Neuronal stem cell (in vitro differentiated cells): ENCODE data around the gene SMIM35.

Source experiments
- DNase-seq: peaks from one replicate; pipeline ENCODE4 v3.0.0-alpha.2; 2013; ENCODE audit warnings: low spot score
- H2AFZ ChIP-seq: one replicate; pipeline ENCODE4 v1.6.1; 2013; ENCODE audit warnings: mild to moderate bottlenecking, low read length, inconsistent platforms
- H2AK5ac ChIP-seq: 2 replicates; pipeline ENCODE4 v1.6.1; 2013; ENCODE audit warnings: low read depth, mild to moderate bottlenecking, inconsistent platforms, low read length, moderate library complexity, mixed read lengths
- H2BK120ac ChIP-seq: 2 replicates; pipeline ENCODE4 v1.6.1; 2013; ENCODE audit warnings: low read depth, mild to moderate bottlenecking, inconsistent platforms, low read length, moderate library complexity, mixed read lengths
- H2BK12ac ChIP-seq: one replicate; pipeline ENCODE4 v1.6.1; 2013; ENCODE audit warnings: low read length, inconsistent platforms
- H2BK15ac ChIP-seq: 2 replicates; pipeline ENCODE4 v1.6.1; 2013; ENCODE audit warnings: mild to moderate bottlenecking, low read length, inconsistent platforms, mixed read lengths
- H2BK5ac ChIP-seq: one replicate; pipeline ENCODE4 v1.6.1; 2013; ENCODE audit warnings: inconsistent platforms, mild to moderate bottlenecking, low read length, moderate library complexity
- H3K14ac ChIP-seq: one replicate; pipeline ENCODE4 v1.6.1; 2013; ENCODE audit warnings: low read length, inconsistent platforms
- H3K18ac ChIP-seq: 2 replicates; pipeline ENCODE4 v1.6.1; 2013; ENCODE audit warnings: low read length, inconsistent platforms
- H3K23ac ChIP-seq: 2 replicates; pipeline ENCODE4 v1.6.1; 2013; ENCODE audit warnings: low read depth, mild to moderate bottlenecking, mixed read lengths, low read length, inconsistent platforms; ENCODE audit not compliant: poor library complexity
- H3K27ac ChIP-seq: replicated peaks from 3 replicates; pipeline ENCODE4 v1.5.1; 2013; ENCODE audit warnings: low read length, inconsistent platforms
- H3K27me3 ChIP-seq, 3 experiments: 2 replicates each; pipeline ENCODE4 v1.6.1; 2013; ENCODE audit warnings: low read length in 3 of 3, mild to moderate bottlenecking in 2 of 3, inconsistent platforms in 1 of 3, low read depth in 1 of 3, mixed read lengths in 1 of 3, moderate library complexity in 1 of 3; ENCODE audit not compliant: control insufficient read depth in 3 of 3, insufficient read depth in 3 of 3
- H3K36me3 ChIP-seq, 2 donors: replicated peaks in 1 of 2; 2 replicates each; pipeline ENCODE4 v1.6.1; 2013; ENCODE audit warnings: low read length in 2 of 2; ENCODE audit not compliant: control insufficient read depth in 2 of 2, insufficient read depth in 2 of 2
- H3K4ac ChIP-seq: 2 replicates; pipeline ENCODE4 v1.6.1; 2013; ENCODE audit warnings: inconsistent platforms, mild to moderate bottlenecking, low read length, moderate library complexity
- H3K4me1 ChIP-seq, 2 donors: 1 replicate in 1 of 2; 2 replicates in 1 of 2; pipeline ENCODE4 v1.6.1; 2013; ENCODE audit warnings: low read length in 2 of 2, low read depth in 1 of 2; ENCODE audit not compliant: control insufficient read depth in 2 of 2, insufficient read depth in 1 of 2
- H3K4me2 ChIP-seq: one replicate; pipeline ENCODE4 v1.6.1; 2013; ENCODE audit warnings: mild to moderate bottlenecking, low read length, inconsistent platforms; ENCODE audit not compliant: insufficient read depth, poor library complexity, severe bottlenecking
- H3K4me3 ChIP-seq, 2 donors: 2 replicates each; pipeline ENCODE4 v1.5.1; 2013; ENCODE audit warnings: low read length in 2 of 2, mild to moderate bottlenecking in 2 of 2, inconsistent platforms in 1 of 2, moderate library complexity in 1 of 2
- H3K79me1 ChIP-seq: one replicate; pipeline ENCODE4 v1.6.1; 2013; ENCODE audit warnings: low read depth, mild to moderate bottlenecking, inconsistent platforms, low read length, moderate library complexity
- H3K9ac ChIP-seq: one replicate; pipeline ENCODE4 v1.6.1; 2013; ENCODE audit warnings: mild to moderate bottlenecking, low read depth, low read length, inconsistent platforms; ENCODE audit not compliant: poor library complexity
- H3K9me3 ChIP-seq, 2 donors: replicated peaks in 1 of 2; 2 replicates each; pipeline versions ENCODE3 to v1.6.1; 2013; ENCODE audit warnings: low read length in 2 of 2, mild to moderate bottlenecking in 2 of 2, inconsistent platforms in 1 of 2, low read depth in 1 of 2, mixed read lengths in 1 of 2, moderate library complexity in 1 of 2; ENCODE audit not compliant: control insufficient read depth in 2 of 2, insufficient read depth in 1 of 2
- H4K8ac ChIP-seq: one replicate; pipeline ENCODE4 v1.6.1; 2013; ENCODE audit warnings: low read depth, mild to moderate bottlenecking, inconsistent platforms, low read length, moderate library complexity
- H4K91ac ChIP-seq: one replicate; pipeline ENCODE4 v1.6.1; 2013; ENCODE audit warnings: low read length, low read depth, mild to moderate bottlenecking, inconsistent platforms; ENCODE audit not compliant: poor library complexity
- WGBS, 2 donors: extraction: QIAGEN DNeasy Blood & Tissue Kit; methylation state at CpG; one replicate each; pipeline ENCODE4 v1.1.7; 2013; ENCODE audit warnings: missing lambda C conversion rate in 2 of 2, mixed read lengths in 1 of 2; ENCODE audit not compliant: insufficient read length in 2 of 2, insufficient replicate concordance in 1 of 2; ENCODE audit errors: extremely low coverage in 2 of 2; 5-methylcytosine and 5-hydroxymethylcytosine counted together

The SMIM35 gene

DNA sequence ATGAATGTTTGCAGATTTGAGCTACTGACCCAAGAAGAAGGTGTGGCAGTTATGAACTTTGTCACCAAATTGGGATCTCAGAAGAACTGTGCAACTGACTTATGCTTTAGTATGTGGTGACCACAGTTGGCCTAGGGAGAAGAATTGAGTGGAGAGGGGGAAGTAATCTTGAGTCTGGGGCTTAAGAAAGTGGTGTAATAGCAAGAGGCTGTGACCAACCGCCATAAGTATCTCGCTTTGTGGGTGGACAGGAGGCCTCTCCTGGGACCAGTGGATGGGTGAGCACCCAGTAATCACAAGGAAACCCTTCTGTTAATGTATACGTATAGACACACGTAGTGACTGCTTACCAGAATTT is 113.3 kb downstream of the SMIM35 start:
- H3K36me3 ChIP-seq, result no peaks in the 10 kb centered on the region
- no peak overlapping the region for H3K23ac ChIP-seq
- no peaks in the 10 kb centered on the region for H3K79me1 ChIP-seq
- no peak for DNase-seq
- no peak overlapping the region for H4K8ac ChIP-seq
- no peak overlapping the region for H3K9ac ChIP-seq
- H3K4ac ChIP-seq, result no peak overlapping the region
- H2AK5ac ChIP-seq, result no peak overlapping the region
- H3K27me3 ChIP-seq, result peaks cover 0 to 7% (median 0%) of the 10 kb centered on the region in 3 experiments
- no peaks in the 10 kb centered on the region for H3K9me3 ChIP-seq
- H3K27ac ChIP-seq, result no peak overlapping the region
- no peak overlapping the region for H3K4me3 ChIP-seq
- H2BK5ac ChIP-seq, result no peak overlapping the region
- no peak overlapping the region for H4K91ac ChIP-seq
- WGBS, 2 donors, result no CpG with 5 or more reads among the region's 4 CpGs
- H2BK120ac ChIP-seq, result no peak overlapping the region
- H3K4me2 ChIP-seq, result no peak overlapping the region
- H2BK12ac ChIP-seq, result no peak overlapping the region
- H2BK15ac ChIP-seq, result no peak overlapping the region
- no peak overlapping the region for H3K14ac ChIP-seq
- H3K18ac ChIP-seq, result no peak overlapping the region
- H3K4me1 ChIP-seq, result peaks cover 0 to 2% of the 10 kb centered on the region in 2 donors
- H2AFZ ChIP-seq, result no peak overlapping the region

DNA sequence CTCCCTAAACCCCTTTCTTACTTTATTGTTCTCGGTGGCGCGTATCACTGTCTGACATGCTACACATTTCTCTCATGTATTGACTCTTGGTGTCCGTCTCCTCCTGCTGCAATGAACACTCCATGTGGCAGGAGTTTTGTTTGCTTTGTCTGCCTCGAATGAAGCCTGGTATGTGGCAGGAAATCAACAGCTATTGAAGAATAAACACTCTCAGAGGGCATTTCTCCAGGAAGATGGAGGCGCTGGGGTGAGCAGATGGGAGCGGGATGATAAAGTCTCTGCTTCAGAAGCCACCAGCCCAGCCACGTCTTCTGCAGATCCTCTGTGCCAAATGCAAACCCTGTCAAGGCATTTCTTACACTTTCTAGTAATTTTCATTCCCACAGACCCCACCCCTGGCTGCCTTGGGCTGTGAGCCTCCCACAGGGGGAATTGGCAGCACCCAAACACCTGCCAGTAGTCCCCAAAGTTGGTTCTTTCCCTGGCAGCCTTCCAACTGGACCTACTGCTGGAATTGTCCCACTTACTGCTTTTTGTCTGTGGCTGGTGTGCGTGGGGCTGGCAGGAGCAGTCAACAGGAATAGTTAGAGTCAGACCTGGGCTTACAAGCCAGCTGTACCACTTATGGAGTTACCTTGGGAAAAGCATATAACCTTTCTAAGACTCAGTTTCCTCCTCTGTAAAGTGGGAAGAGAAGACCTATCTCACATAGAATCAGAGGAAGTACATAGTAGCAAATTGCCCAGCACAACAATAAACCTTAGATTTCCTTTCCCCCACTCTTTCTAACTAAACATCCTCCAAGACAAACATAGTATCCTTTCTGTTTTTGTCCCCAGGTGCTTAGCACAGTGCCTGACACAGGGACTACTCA is 113.9 kb downstream of the SMIM35 start:
- Histone ChIP-seq H2BK15ac (no peak overlapping the region), H2BK120ac (no peak overlapping the region), H4K8ac (no peak overlapping the region), H2AK5ac (no peak overlapping the region), H2BK5ac (no peak overlapping the region), H3K18ac (no peak overlapping the region), H4K91ac (no peak overlapping the region), H3K36me3 (no peaks in the 10 kb centered on the region), H3K4me3 (no peak overlapping the region), H3K4me1 (peaks cover 0 to 2% of the 10 kb centered on the region in 2 donors), H2BK12ac (no peak overlapping the region), H3K9me3 (no peaks in the 10 kb centered on the region), H3K9ac (no peak overlapping the region), H2AFZ (peak overlapping the region; percentile 40), H3K23ac (no peak overlapping the region), H3K4ac (no peak overlapping the region), H3K79me1 (no peaks in the 10 kb centered on the region), H3K4me2 (no peak overlapping the region), H3K27ac (no peak overlapping the region), H3K14ac (no peak overlapping the region), H3K27me3 (peaks cover 0 to 7% (median 0%) of the 10 kb centered on the region in 3 experiments)
- DNase-seq, result no peak
- no CpG with 5 or more reads among the region's 9 CpGs for WGBS, 2 donors

DNA sequence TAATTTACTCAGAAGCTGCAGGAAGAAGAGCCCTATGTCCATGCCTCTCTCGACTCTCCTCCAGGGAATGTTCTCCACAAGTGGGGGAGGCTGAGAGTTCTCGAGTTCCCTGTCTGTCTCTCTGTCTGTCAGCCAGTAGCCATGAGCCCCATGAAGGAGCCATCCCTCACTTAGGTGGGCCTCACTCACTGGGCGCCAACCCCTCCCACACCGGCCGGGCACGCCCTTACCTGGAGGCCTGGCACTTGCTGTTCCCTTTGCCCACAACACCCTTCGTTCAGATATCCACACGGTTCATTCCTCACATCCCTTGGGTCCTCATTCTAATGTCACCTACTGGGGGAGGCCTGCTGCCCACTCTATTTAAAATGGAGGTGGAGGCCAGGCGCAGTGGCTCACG is 114.7 kb downstream of the SMIM35 start:
- no CpG with 5 or more reads among the region's 10 CpGs for WGBS, 2 donors
- Histone ChIP-seq H2BK120ac (no peak overlapping the region), H3K4me3 (no peak overlapping the region), H4K91ac (no peak overlapping the region), H3K4me1 (peaks cover 0 to 2% of the 10 kb centered on the region in 2 donors), H3K14ac (no peak overlapping the region), H3K79me1 (no peaks in the 10 kb centered on the region), H3K9ac (no peak overlapping the region), H3K4ac (no peak overlapping the region), H2AFZ (no peak overlapping the region), H3K4me2 (no peak overlapping the region), H2BK15ac (no peak overlapping the region), H3K27me3 (peaks cover 0 to 8% (median 0%) of the 10 kb centered on the region in 3 experiments), H3K36me3 (no peaks in the 10 kb centered on the region), H2BK5ac (no peak overlapping the region), H3K23ac (no peak overlapping the region), H3K18ac (peak overlapping the region; percentile 68), H2AK5ac (no peak overlapping the region), H3K27ac (no peak overlapping the region), H3K9me3 (no peaks in the 10 kb centered on the region), H4K8ac (no peak overlapping the region), H2BK12ac (no peak overlapping the region)
- DNase-seq, result no peak

DNA sequence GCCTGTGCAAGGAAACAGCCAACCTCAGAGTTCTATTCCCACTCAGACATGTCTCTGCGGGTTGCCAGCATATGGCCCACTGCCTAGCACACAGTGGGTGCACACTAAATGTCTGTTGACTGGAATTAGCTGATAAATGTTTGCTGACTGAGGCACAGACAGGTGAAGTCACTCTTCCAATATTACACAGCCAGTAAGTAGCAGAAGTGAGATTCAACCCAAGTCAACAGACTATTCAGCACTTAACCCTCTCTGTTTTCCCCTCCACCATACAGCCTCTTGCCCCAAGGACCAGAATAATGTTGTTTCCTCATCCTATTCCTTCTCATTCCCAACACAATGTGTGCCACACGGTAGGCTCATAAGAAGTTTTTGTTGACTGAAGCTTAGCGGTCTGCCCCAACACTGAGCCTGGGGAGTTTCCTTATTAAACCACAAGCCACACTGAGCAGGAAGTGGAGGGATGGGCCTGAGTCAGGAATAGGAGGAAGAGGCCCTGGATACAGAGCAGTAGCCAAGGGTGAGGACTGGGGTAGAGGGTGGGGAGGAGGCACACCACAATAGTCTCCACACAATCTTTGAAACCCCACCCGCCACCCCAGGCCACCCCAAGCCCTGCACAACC is 116.3 kb downstream of the SMIM35 start:
- Histone ChIP-seq H3K9ac (no peak overlapping the region), H3K4ac (no peak overlapping the region), H3K4me3 (no peak overlapping the region), H4K8ac (no peak overlapping the region), H3K14ac (no peak overlapping the region), H3K36me3 (no peaks in the 10 kb centered on the region), H2BK15ac (no peak overlapping the region), H2BK5ac (no peak overlapping the region), H2BK120ac (no peak overlapping the region), H3K27ac (no peak overlapping the region), H3K27me3 (peaks cover 0 to 3% (median 0%) of the 10 kb centered on the region in 3 experiments), H3K9me3 (no peaks in the 10 kb centered on the region), H3K4me1 (peaks cover 0 to 2% of the 10 kb centered on the region in 2 donors), H2BK12ac (no peak overlapping the region), H2AK5ac (no peak overlapping the region), H3K18ac (no peak overlapping the region), H3K79me1 (no peaks in the 10 kb centered on the region), H3K23ac (no peak overlapping the region), H4K91ac (no peak overlapping the region), H3K4me2 (no peak overlapping the region), H2AFZ (no peak overlapping the region)
- no CpG with 5 or more reads among the region's 4 CpGs for WGBS, 2 donors
- no peak for DNase-seq
